Kidney epithelial cell (primary cell): ENCODE data around the gene ZDHHC24. TPM values are rescaled to one million over a fixed set of nuclear protein-coding genes. Genes with fewer than 3 reads are reported as not detected.

Source experiments
- DNase-seq: peaks from one replicate; pipeline ENCODE4 v3.0.0-alpha.2; 2010; ENCODE audit warnings: low read depth
- H3K27me3 ChIP-seq: 2 replicates; pipeline ENCODE4 v1.6.0; 2011; ENCODE audit warnings: low read length; ENCODE audit not compliant: control insufficient read depth, insufficient read depth
- H3K36me3 ChIP-seq: 2 replicates; pipeline ENCODE4 v1.5.1; 2011; ENCODE audit warnings: low read length; ENCODE audit not compliant: control insufficient read depth, insufficient read depth
- H3K4me3 ChIP-seq: 2 replicates; pipeline ENCODE4 v1.5.1; 2011; ENCODE audit warnings: low read depth, mild to moderate bottlenecking, control low read depth, low read length
- total RNA-seq: library from RNA; depleted of rRNA; stranded (reverse); fragments of >200 nt; gene quantifications from 2 replicates; pipeline ENCODE4 v1.2.3, GENCODE V29; 2015
- TF ChIP-seq, protein P1 (sequence below): IDR thresholded peaks from 2 replicates; pipeline ENCODE4 v1.5.1; 2011; ENCODE audit warnings: mild to moderate bottlenecking, moderate library complexity, low read length, control low read depth, inconsistent platforms; ENCODE audit not compliant: insufficient read depth, poor library complexity, severe bottlenecking

The ZDHHC24 gene
- total RNA-seq, 1 donor from 2014 or later = 22.0 TPM

DNA sequence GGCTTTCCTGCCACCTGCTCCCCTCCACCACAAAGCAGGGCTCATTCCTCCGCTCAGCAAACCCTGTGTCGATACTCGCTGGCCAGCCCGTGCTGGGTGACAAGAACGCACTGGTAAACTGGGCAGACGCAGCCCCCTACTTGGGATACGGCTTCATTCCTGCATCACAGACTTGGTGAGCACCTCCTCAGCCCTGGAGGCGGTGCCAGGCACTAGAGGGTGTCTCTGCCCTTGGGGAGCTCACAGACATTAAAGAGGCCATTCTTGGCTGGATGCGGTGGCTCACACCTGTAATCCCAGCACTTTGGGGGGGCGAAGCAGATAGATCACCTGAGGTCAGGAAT, 6.0 kb downstream of the ZDHHC24 start:
- Histone ChIP-seq H3K27me3 (no peaks in the 10 kb centered on the region), H3K36me3 (no peaks in the 10 kb centered on the region), H3K4me3 (no peak overlapping the region)
- TF ChIP-seq, protein P1, sequence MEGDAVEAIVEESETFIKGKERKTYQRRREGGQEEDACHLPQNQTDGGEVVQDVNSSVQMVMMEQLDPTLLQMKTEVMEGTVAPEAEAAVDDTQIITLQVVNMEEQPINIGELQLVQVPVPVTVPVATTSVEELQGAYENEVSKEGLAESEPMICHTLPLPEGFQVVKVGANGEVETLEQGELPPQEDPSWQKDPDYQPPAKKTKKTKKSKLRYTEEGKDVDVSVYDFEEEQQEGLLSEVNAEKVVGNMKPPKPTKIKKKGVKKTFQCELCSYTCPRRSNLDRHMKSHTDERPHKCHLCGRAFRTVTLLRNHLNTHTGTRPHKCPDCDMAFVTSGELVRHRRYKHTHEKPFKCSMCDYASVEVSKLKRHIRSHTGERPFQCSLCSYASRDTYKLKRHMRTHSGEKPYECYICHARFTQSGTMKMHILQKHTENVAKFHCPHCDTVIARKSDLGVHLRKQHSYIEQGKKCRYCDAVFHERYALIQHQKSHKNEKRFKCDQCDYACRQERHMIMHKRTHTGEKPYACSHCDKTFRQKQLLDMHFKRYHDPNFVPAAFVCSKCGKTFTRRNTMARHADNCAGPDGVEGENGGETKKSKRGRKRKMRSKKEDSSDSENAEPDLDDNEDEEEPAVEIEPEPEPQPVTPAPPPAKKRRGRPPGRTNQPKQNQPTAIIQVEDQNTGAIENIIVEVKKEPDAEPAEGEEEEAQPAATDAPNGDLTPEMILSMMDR = no peak
- no peak for DNase-seq

DNA sequence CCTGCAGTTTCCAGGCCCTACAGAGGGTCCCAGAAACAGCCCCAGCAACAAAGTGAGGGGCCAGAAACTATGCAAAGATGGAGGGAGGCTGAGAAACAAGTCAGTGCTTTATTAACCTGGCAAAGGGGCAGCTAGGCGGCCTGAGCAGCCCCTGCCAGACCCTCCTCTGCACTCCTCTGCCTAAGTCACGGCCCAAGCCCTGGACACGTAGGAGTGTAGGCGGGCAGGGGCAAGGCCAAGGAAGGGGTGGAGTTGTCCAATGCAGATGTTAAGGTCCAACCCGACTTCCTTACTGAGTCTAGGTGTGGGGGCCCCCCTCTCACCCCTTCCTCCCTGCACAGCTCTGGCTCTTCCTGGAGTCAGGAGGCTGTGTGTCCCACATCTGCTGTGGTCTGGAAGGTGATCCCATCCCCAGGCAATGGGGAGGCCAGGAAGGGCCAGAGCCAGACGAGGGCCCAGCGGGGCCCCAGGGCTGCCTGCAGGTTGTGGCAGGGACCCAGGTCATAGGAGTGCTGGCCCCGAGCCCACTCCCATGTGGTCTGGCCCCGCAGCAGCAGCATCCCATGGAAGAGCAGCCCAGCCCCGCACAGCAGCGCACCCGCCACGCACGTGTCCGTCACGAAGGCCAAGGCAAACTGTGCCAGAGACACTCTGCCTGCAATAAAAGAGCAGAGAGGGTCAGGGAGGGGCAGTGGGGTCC, 6.5 kb downstream of the ZDHHC24 start:
- TF ChIP-seq, protein P1 = no peak
- no peak for DNase-seq
- Histone ChIP-seq H3K4me3 (no peak overlapping the region), H3K36me3 (no peaks in the 10 kb centered on the region), H3K27me3 (no peaks in the 10 kb centered on the region)

DNA sequence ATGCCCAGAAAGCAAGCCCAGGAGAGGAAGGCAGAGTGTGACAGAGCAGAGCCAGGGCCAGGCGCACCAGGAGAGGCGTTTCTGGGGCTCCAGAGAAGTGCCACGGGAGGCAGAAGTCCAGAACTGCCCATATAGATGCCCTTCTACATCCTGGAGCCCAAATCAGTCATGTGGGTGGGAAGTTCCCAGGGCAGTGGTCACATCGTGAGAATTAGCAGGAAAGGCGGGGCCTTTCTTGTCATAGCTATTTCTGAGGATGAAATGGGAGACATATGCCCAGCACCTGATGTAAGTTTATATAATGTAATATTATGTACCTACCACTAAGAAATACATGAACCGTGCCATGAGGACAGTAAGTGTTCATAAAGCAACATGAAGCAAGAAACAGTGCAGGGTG, 13.1 kb downstream of the ZDHHC24 start:
- Histone ChIP-seq H3K4me3 (no peak overlapping the region), H3K36me3 (no peaks in the 10 kb centered on the region), H3K27me3 (no peaks in the 10 kb centered on the region)
- TF ChIP-seq, protein P1 = no peak
- DNase-seq = no peak

DNA sequence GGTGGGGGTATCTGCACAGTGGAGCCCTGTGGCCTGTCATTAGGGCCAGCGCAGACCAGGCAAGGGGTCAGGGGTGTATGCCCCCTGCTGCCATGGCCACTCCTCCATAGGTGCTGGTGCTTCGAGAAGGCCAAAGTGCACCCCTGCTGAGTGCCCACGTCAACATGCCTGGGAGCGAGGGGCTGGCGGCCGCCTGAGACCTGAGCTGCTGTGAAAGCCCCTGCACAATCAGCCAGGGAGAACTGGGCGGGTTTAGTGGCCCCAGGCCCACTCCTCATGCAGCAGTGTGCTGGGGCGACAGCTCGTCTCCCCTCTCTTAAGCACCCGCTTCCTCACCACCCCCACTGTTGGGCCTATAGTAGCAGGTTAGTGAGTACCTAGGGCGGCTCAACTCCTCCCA, 14.0 kb downstream of the ZDHHC24 start:
- DNase-seq = no peak
- Histone ChIP-seq H3K36me3 (no peaks in the 10 kb centered on the region), H3K4me3 (no peak overlapping the region), H3K27me3 (no peaks in the 10 kb centered on the region)
- TF ChIP-seq, protein P1 = no peak

DNA sequence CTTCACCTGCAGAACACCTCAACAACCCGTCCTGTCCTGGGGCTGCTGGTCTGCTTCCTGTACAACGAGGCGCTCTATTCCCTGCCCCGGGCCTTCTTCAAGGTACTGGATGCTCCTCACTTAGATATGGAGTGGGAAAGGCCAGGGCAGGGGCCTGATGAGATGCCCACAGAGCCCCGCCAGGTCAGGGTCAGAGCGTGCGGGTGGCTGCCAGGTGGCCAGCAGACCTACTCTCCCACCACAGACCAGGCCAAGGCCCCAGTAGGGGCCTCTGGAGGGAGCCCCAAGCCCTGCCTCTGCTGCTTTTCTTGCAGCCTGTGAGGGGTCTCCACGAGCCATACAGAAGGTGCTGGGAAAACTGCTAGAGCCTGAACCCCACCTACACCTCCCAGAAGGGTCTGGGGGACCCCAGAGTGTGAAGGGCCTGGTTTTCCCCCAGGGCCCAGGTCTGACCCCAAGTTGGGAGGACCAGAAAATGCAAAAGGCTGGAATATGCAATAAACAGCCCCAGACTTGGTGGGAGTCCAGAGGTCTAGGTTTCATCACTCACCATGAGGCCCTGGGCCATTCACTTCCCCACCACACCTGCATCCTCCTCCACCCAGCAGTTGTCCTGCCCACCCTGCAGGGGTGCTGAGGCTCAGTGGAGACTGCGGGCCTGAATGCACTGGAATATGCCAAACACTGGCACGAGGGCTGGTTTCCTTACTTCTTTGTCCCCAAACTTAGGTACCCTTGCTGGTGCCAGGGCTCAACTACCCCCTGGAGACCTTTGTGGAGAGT, 14.7 kb downstream of the ZDHHC24 start:
- H3K36me3 ChIP-seq = no peaks in the 10 kb centered on the region
- no peak overlapping the region for H3K4me3 ChIP-seq
- TF ChIP-seq, protein P1 = no peak
- no peak for DNase-seq
- H3K27me3 ChIP-seq = no peaks in the 10 kb centered on the region
